Suprapubic skin (tissue), 3 donors: ENCODE measurements around the gene UBE2S.

ENCODE experiments used
- CTCF ChIP-seq, 2 donors: fragments of 200-600 bp in 1 of 2; fragments of 450-650 bp in 1 of 2; sonication (generic) in 1 of 2; IDR thresholded peaks; one replicate each; pipeline ENCODE4 v1.5.1; 2016 to 2019; ENCODE audit warnings: antibody characterized with exemption in 2 of 2, mild to moderate bottlenecking in 1 of 2, moderate library complexity in 1 of 2
- EP300 ChIP-seq: sonication (generic); formaldehyde crosslinking; IDR thresholded peaks from one replicate; pipeline ENCODE4 v1.6.1; 2017; ENCODE audit warnings: antibody characterized with exemption
- POLR2A ChIP-seq, 2 donors: fragments of 450-650 bp; IDR thresholded peaks; one replicate each; pipeline ENCODE4 v1.6.1; 2017; ENCODE audit warnings: antibody characterized with exemption in 2 of 2, mild to moderate bottlenecking in 2 of 2, moderate library complexity in 2 of 2

DNA sequence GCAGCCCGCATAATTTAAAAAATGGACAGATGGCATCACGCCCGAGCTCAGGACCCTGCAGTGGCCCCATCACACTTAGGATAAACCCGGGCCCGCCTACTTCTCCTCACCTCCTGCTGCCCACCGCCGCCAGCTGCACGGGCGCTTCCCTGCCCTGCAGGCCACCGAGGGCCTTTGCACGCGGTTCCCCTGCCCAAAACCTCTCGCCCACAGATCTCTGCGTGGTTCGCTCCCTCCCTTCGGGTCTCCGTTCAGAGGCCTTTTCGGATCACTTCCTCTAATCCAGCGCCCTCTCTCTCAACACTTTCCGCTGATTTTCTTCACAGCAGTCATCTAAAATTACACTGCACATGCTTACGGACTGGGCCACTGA lies 33.7 kb upstream of the UBE2S start:
- TF ChIP-seq CTCF (IDR thresholded peaks at IDR 0.05), result no peak
- no peak for TF ChIP-seq POLR2A (IDR thresholded peaks at IDR 0.05)
- no peak for TF ChIP-seq EP300
